ENCODE results near the gene APBB1.

APBB1 gene

DNA sequence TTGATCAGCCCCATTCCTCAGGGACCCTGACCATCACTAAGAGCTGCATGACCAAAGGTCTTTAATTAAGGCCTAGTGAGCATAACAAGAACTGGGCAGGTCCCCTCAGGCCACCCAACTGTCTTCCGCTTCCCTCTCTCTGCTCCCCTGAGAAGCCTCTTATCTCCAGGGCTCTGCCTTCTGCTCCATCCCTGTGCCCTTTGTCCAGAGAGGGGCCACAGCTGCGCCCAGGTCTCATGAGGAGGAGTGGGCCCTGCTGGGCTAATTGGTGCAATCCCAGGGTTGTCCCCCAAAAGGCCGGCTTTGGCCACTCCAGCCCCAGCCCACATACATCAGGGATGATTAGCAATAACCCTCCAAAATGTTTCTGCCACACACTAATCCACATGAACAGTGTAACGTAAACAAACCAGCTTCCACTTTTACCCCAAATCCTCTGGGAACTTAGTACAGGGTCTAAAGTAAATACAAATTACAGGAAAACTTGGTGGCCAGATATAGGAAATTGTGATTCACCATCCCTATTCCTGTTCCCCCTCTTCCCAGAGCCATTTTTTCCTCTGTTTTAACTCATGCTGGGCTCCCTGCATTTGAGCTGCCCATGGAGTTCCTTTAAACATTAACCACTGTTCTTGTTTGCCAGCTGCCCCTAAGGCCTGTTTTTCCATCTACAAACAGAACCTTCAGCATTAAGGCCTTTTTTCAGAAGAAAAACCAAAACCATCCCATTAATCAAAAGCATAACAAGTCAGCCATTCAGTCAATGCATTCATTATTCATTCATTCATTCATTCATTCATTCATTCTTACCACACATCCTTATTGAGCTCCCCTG is 64.0 kb downstream of the APBB1 start:
- Histone ChIP-seq H3K4me3 (ENCODE audit: low read length) (no peak overlapping the region), H3K36me3 (ENCODE audit: control insufficient read depth, insufficient read depth, low read length) (no peaks in the 10 kb centered on the region), H3K27me3 (ENCODE audit: control insufficient read depth, insufficient read depth, low read length) (no peaks in the 10 kb centered on the region), H3K4me1 (ENCODE audit: control insufficient read depth, insufficient read depth, low read length) (no peaks in the 10 kb centered on the region), H3K9ac (ENCODE audit: low read length) (no peak overlapping the region), H3K9me3 (ENCODE audit: control insufficient read depth, low read length) (no peaks in the 10 kb centered on the region)

DNA sequence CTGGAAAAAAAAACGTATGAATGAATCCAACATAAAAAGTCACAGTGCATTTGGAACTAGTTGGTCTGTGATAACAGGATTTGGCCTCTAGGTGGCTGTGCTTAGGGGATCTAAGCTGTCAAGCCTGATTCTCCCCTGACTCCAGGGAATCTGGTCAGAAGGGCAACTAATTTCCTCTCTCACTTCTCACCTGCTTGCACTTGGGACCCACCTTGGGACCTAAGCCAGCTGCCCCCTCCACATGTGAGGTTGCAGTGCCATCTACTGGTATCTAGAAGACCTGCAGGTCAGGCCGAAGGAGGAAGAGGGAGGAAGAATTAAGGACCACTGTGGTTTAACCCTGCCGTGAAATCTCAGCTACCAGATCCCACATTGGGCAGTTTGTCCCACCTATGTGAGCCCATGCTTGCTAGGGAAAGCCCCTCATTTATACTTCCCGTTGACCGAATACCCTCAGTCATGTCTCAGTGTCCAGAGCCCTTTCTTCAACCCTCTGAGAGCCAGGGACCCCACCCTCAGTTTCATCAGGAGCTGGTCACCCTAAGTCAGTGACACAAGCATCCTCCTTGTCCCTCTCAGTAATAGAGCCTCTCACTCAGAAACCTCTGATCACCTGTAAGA is 65.4 kb downstream of the APBB1 start:
- no peaks in the 10 kb centered on the region for H3K4me1 ChIP-seq (ENCODE audit: control insufficient read depth, insufficient read depth, low read length)
- no peaks in the 10 kb centered on the region for H3K27me3 ChIP-seq (ENCODE audit: control insufficient read depth, insufficient read depth, low read length)
- no peak overlapping the region for H3K9ac ChIP-seq (ENCODE audit: low read length)
- no peaks in the 10 kb centered on the region for H3K9me3 ChIP-seq (ENCODE audit: control insufficient read depth, low read length)
- H3K4me3 ChIP-seq (ENCODE audit: low read length) = no peak overlapping the region
- no peaks in the 10 kb centered on the region for H3K36me3 ChIP-seq (ENCODE audit: control insufficient read depth, insufficient read depth, low read length)

DNA sequence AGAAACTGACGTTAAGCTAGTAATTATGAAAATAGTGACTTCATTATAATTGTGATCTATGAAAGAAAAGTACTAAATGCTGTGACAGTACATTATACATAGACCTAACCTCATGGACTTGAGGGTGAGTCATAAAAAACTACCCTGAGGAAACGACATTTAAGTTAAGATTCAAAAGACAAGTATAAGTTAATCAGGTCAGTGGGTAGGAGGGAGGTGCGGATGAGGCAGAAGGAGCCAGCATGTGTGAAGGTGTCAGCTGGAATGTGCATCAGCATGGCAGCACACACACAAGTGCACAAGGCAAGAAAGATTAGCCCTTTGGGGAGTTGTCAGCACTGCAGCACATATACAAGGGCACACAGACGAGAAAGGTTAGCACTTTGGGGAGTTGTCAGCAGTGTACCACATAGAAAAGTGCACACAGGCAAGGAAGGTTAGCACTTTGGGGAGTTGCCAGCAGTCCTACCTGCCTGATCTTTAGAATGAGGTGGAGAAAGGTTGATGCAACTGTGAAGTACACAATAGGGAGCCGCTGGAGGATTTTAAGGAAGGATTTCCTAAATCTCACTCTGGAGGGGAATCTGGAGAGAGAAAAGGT is 67.0 kb downstream of the APBB1 start:
- H3K27me3 ChIP-seq (ENCODE audit: control insufficient read depth, insufficient read depth, low read length) = no peaks in the 10 kb centered on the region
- no peak overlapping the region for H3K9ac ChIP-seq (ENCODE audit: low read length)
- H3K36me3 ChIP-seq (ENCODE audit: control insufficient read depth, insufficient read depth, low read length) = no peaks in the 10 kb centered on the region
- H3K4me3 ChIP-seq (ENCODE audit: low read length) = no peak overlapping the region
- H3K4me1 ChIP-seq (ENCODE audit: control insufficient read depth, insufficient read depth, low read length) = no peaks in the 10 kb centered on the region
- H3K9me3 ChIP-seq (ENCODE audit: control insufficient read depth, low read length) = no peaks in the 10 kb centered on the region

DNA sequence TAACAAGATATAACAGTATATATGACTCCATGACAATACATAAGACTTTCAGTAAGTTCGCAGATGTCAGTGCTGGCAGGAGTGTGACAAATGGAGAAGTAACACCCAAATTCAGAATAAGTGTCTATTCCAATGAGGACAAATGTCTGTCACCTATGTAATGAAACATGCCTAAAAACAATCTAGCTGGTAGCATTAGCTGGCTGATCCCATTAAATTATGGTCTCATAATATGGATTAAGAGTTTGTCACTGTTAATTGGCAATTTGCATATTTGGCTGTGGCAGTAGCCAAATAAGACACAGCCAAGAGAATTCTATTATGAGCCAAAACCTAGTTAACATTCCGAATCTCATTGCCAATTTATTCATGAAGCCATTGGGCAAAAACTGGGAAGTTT is 68.4 kb downstream of the APBB1 start:
- no peak overlapping the region for H3K4me3 ChIP-seq (ENCODE audit: low read length)
- no peaks in the 10 kb centered on the region for H3K27me3 ChIP-seq (ENCODE audit: control insufficient read depth, insufficient read depth, low read length)
- H3K9me3 ChIP-seq (ENCODE audit: control insufficient read depth, low read length) = no peaks in the 10 kb centered on the region
- no peaks in the 10 kb centered on the region for H3K4me1 ChIP-seq (ENCODE audit: control insufficient read depth, insufficient read depth, low read length)
- H3K9ac ChIP-seq (ENCODE audit: low read length) = no peak overlapping the region
- no peaks in the 10 kb centered on the region for H3K36me3 ChIP-seq (ENCODE audit: control insufficient read depth, insufficient read depth, low read length)

DNA sequence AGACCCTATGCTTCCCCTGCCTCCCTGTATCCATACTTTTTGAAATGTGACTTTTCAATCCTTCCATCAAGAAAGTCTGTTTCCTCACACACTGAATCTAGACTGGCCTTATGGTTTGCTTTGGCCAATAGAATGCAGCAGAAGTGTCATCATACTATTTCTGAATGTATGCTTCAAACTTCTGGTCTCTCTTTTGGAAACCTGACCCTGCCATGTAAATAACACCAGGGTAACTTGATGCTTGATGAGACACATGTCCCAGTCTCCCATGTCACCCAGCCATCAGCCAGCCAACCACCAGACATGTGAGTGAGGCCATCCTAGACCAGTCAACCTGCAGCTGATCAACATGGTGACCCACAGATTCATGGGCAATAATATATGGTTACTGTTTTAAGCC is 68.9 kb downstream of the APBB1 start:
- Histone ChIP-seq H3K9me3 (ENCODE audit: control insufficient read depth, low read length) (no peaks in the 10 kb centered on the region), H3K36me3 (ENCODE audit: control insufficient read depth, insufficient read depth, low read length) (no peaks in the 10 kb centered on the region), H3K9ac (ENCODE audit: low read length) (no peak overlapping the region), H3K4me3 (ENCODE audit: low read length) (no peak overlapping the region), H3K4me1 (ENCODE audit: control insufficient read depth, insufficient read depth, low read length) (no peaks in the 10 kb centered on the region), H3K27me3 (ENCODE audit: control insufficient read depth, insufficient read depth, low read length) (no peaks in the 10 kb centered on the region)

DNA sequence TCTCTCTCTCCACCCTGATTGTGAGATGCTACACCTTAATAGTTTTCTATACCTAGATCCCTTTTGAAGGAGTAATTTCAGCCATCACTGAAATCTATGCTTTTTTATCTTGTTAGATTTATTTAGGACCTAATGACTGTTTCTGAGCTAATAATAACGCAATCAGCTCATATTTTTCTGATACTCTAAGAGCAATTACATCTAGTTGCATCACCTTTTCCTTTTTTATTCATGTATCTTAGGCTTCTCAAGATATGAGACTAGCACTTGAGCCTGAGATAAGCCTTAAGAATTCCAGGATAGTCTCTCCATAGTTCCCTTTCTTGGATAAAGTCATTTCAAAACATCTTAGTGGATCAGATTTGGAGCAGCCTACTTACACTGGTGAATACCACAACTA is 73.5 kb downstream of the APBB1 start:
- no peaks in the 10 kb centered on the region for H3K27me3 ChIP-seq (ENCODE audit: control insufficient read depth, insufficient read depth, low read length)
- no peaks in the 10 kb centered on the region for H3K4me1 ChIP-seq (ENCODE audit: control insufficient read depth, insufficient read depth, low read length)
- no peak overlapping the region for H3K9ac ChIP-seq (ENCODE audit: low read length)
- H3K9me3 ChIP-seq (ENCODE audit: control insufficient read depth, low read length) = no peaks in the 10 kb centered on the region
- H3K4me3 ChIP-seq (ENCODE audit: low read length) = no peak overlapping the region
- no peaks in the 10 kb centered on the region for H3K36me3 ChIP-seq (ENCODE audit: control insufficient read depth, insufficient read depth, low read length)
